Right lobe of liver (tissue), 6 donors: Measurements from ENCODE around the gene CDCA5. TPM values are rescaled to one million over a fixed set of nuclear protein-coding genes. Genes with fewer than 3 reads are reported as not detected.
A peak's percentile ranks its signal among the peaks of the same experiment; 100 is the strongest.
"Not testable (repeated sequence)": the region's sequence is repeated elsewhere in the genome, so short reads cannot be mapped to it uniquely, and the experiment has no call there.

Experiments
- ATAC-seq, 4 donors: fragments of 200-7000 bp; cut with Tn5 transposase; one replicate each; pipeline ENCODE4 v1.9.1; 2020; ENCODE audit warnings: mild to moderate bottlenecking in 4 of 4, moderate library complexity in 4 of 4
- DNase-seq, 3 donors: peaks; one replicate each; pipeline ENCODE4 v3.0.0-alpha.2; 2020
- H3K27ac ChIP-seq, 3 donors: fragments of 200-600 bp; one replicate each; pipeline ENCODE4 v1.8.0; 2022
- H3K27me3 ChIP-seq, 2 donors: fragments of 200-600 bp; one replicate each; pipeline ENCODE4 v1.8.0; 2022
- H3K36me3 ChIP-seq, 4 donors: fragments of 200-600 bp; sonication (generic) in 1 of 4; one replicate each; pipeline versions ENCODE4 v1.5.1 to v1.8.0; 2017 to 2022; ENCODE audit warnings: control low read depth in 1 of 4
- H3K4me1 ChIP-seq, 4 donors: fragments of 200-600 bp; sonication (generic) in 1 of 4; one replicate each; pipeline versions ENCODE4 v1.5.1 to v1.8.0; 2017 to 2022; ENCODE audit warnings: control low read depth in 1 of 4
- H3K4me3 ChIP-seq, 3 donors: fragments of 200-600 bp; one replicate each; pipeline ENCODE4 v1.8.0; 2022
- H3K9me3 ChIP-seq, 4 donors: fragments of 200-600 bp; sonication (generic) in 1 of 4; one replicate each; pipeline versions ENCODE4 v1.5.1 to v1.8.0; 2017 to 2022; ENCODE audit warnings: control low read depth in 1 of 4
- CTCF ChIP-seq, 4 donors: fragments of 200-600 bp in 3 of 4; fragments of 450-650 bp in 1 of 4; IDR thresholded peaks; one replicate each; pipeline versions ENCODE4 v1.5.1 to v1.8.0; 2016 to 2022; ENCODE audit warnings: antibody characterized with exemption in 4 of 4, mild to moderate bottlenecking in 2 of 4
- POLR2A ChIP-seq: fragments of 450-650 bp; IDR thresholded peaks from one replicate; pipeline ENCODE4 v1.6.1; 2017; ENCODE audit warnings: antibody characterized with exemption, mild to moderate bottlenecking
- WGBS: methylation state at CpG from one replicate; pipeline ENCODE4 v1.1.6; 2018; ENCODE audit warnings: low coverage, low lambda C conversion rate; ENCODE audit not compliant: insufficient coverage; ENCODE audit errors: missing lambda C conversion rate; 5-methylcytosine and 5-hydroxymethylcytosine counted together
- intact Hi-C, 2 donors: fragments of 100-400 bp; cut with DNase I; formaldehyde crosslinking; loops; one replicate each; pipeline versions ENCODE4 v1.11.2 to v1.14.1; 2022
- total RNA-seq, 6 experiments: library from RNA; depleted of rRNA in 2 of 6; stranded (reverse); fragments of >200 nt in 2 of 6; fragmentation: NEBNext Ultra II Directional in 3 of 6; extraction: Animal tissue kit (Norgen Biotek cat#: 25700) in 3 of 6; gene quantifications; one replicate each; pipeline versions ENCODE4 v1.1.0 to v1.2.4, GENCODE V29; 2016 to 2023
- donor health status: DM: no; HTN: yes; CAD: no.
- donor health status: DM: no; HTN: no; CAD: no.
- donor health status: DM: no; HTN: no; CAD: no.
- donor health status: DM: no; HTN: yes; CAD: no.
- donor health status: DM: no; HTN: yes; CAD: no.

The CDCA5 gene
- total RNA-seq, 6 experiments from 2014 or later: 0.31 to 2.3 (median 1.0) TPM

GRCh38 chr11:65121865-65122696 is 38.2 kb upstream of the CDCA5 start, which contains the start of the genes FAU and MRPL49:
TSS of gene FAU (minus strand) at chr11:65122134. CDS start at chr11:65121813, 321 bp downstream.
TSS of gene MRPL49 (plus strand) at chr11:65122321. CDS start at chr11:65122347, 26 bp downstream.
- no peaks in the 10 kb centered on the region for H3K27me3 ChIP-seq
- H3K9me3 ChIP-seq: no peaks in the 10 kb centered on the region
- peaks cover 0 to 15% (median 4%) of the 10 kb centered on the region in 4 donors for H3K4me1 ChIP-seq
- peak within 1 kb of the TSS; percentile 81 to 97 (median 86) for H3K4me3 ChIP-seq
- DNase-seq (peak; percentile 99 to 100 (median 100)), ATAC-seq (peak; percentile 79 to 87 (median 80))
- intact Hi-C loops: loop anchor here (5.0 to 10.0 kb wide), 2 partner anchors 60 to 63 kb away; partner anchors contain the start of gene CAPN1 (in 2 of the 2)
- peaks cover 5 to 49% (median 11%) of the 10 kb centered on the region in 4 donors for H3K36me3 ChIP-seq
- H3K27ac ChIP-seq: peak within 1 kb of the TSS; percentile 63 to 92 (median 84)
- no peak for TF ChIP-seq CTCF (IDR thresholded peaks at IDR 0.05)
- TF ChIP-seq POLR2A: peak; percentile 92
- 0% methylated on average over 35 of the region's 64 CpGs for WGBS

DNA sequence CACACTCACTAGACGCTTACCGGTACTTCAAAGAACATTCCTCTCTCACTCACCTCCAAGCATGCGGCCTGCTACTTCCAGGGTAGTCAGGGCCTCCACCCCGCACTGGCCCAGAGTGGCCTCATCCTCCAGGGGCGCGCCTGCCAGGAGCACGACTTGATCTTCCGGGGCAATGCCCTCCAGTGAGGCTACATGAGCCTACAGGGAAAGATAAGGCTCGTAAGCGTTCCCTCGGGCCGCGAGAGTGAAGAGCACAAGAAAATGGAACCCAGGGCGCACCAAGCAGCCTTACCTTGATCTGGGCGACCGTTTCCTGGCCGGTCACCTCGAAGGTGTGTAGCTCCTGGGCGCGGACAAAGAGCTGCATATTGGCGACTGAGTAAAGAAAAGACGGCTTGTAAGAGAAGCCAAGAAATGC is 37.6 kb upstream of the CDCA5 start:
- intact Hi-C loops: loop anchor here (5.0 to 10.0 kb wide), 2 partner anchors 61 to 63 kb away; partner anchors contain the start of gene CAPN1 (in 2 of the 2)
- H3K27me3 ChIP-seq: no peaks in the 10 kb centered on the region
- peak overlapping the region; percentile 81 to 97 (median 86) for H3K4me3 ChIP-seq
- peaks cover 5 to 43% (median 11%) of the 10 kb centered on the region in 4 donors for H3K36me3 ChIP-seq
- TF ChIP-seq POLR2A (no peak), CTCF (IDR thresholded peaks at IDR 0.05) (no peak)
- 0% methylated on average over 18 of the region's 22 CpGs for WGBS
- H3K27ac ChIP-seq: peak overlapping the region; percentile 63 to 92 (median 84)
- peaks cover 0 to 18% (median 5%) of the 10 kb centered on the region in 4 donors for H3K4me1 ChIP-seq
- ATAC-seq (peak in 1 of 4 donors; percentile 14), DNase-seq (peak; percentile 62 to 72 (median 64))
- no peaks in the 10 kb centered on the region for H3K9me3 ChIP-seq

- H3K36me3 ChIP-seq: peaks cover 5 to 36% (median 11%) of the 10 kb centered on the region in 4 donors
- peak overlapping the region; percentile 81 to 97 (median 86) for H3K4me3 ChIP-seq
- H3K27me3 ChIP-seq: no peaks in the 10 kb centered on the region
- peak in 1 of 3 donors; percentile 5 for DNase-seq
- intact Hi-C loops: loop anchor here (5.0 to 10.0 kb wide), 2 partner anchors 61 to 64 kb away; partner anchors contain the start of gene CAPN1 (in 2 of the 2)
- peak overlapping the region in 1 of 3 donors; percentile 84 for H3K27ac ChIP-seq
- 53% methylated on average over 3 of the region's 3 CpGs for WGBS
- H3K9me3 ChIP-seq: no peaks in the 10 kb centered on the region
- no peak for TF ChIP-seq POLR2A
- TF ChIP-seq CTCF (IDR thresholded peaks at IDR 0.05): no peak
- ATAC-seq: no peak
- peaks cover 0 to 18% (median 11%) of the 10 kb centered on the region in 4 donors for H3K4me1 ChIP-seq
Measured at GRCh38 chr11:65120831-65121230, 37.0 kb upstream of the CDCA5 start.

DNA sequence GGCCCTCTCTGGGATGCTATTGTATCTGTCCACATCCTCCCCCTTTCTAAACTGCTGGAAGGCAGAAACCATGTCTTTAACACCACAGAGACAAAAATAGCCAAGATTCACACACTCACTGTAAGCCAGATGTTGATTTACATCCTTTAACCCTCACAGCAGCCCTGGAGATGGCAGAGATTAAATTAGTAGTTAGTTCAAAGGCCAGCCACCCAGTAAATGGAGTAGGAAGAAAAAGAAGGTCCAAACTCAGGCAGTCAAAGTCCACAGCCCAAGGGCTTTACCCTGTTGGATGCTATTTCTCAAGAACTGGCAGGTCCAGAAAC is 35.8 kb upstream of the CDCA5 start:
- TF ChIP-seq POLR2A: no peak
- peaks cover 5 to 26% (median 11%) of the 10 kb centered on the region in 4 donors for H3K36me3 ChIP-seq
- no peak for DNase-seq
- no peaks in the 10 kb centered on the region for H3K27me3 ChIP-seq
- no peak for ATAC-seq
- intact Hi-C loops: no loop called here
- H3K4me1 ChIP-seq: peaks cover 0 to 21% (median 12%) of the 10 kb centered on the region in 4 donors
- no peak overlapping the region for H3K27ac ChIP-seq
- no peak overlapping the region for H3K4me3 ChIP-seq
- H3K9me3 ChIP-seq: no peaks in the 10 kb centered on the region

GRCh38 chr11:65118891-65119669 is 35.2 kb upstream of the CDCA5 start:
- intact Hi-C loops, H3K4me3 ChIP-seq, ATAC-seq, H3K9me3 ChIP-seq, H3K27me3 ChIP-seq: not testable (repeated sequence)
- peak in 1 of 3 donors; percentile 33 for DNase-seq
- Histone ChIP-seq H3K36me3 (peaks cover 5 to 26% (median 11%) of the 10 kb centered on the region in 4 donors), H3K4me1 (peaks cover 0 to 25% (median 13%) of the 10 kb centered on the region in 4 donors), H3K27ac (peak overlapping the region in 1 of 3 donors; percentile 21)
- 54% methylated on average over 10 of the region's 18 CpGs for WGBS
